Pons (tissue), 1 donor: ENCODE results near the gene ZFPM1.
"Not testable (repeated sequence)": the region's sequence is repeated elsewhere in the genome, so short reads cannot be mapped to it uniquely, and the experiment has no call there.

ENCODE experiments used
- DNase-seq: peaks from one replicate; pipeline ENCODE4 v3.0.0-alpha.2; 2016; ENCODE audit warnings: low spot score

Gene ZFPM1

GRCh38 chr16:88464447-88465318 is 11.6 kb downstream of the ZFPM1 start:
- DNase-seq = no peak

- DNase-seq = no peak
Measured at GRCh38 chr16:88465387-88465983, 12.4 kb downstream of the ZFPM1 start.

- no peak for DNase-seq
Measured at GRCh38 chr16:88466175-88466862, 13.2 kb downstream of the ZFPM1 start.

GRCh38 chr16:88466949-88467348 is 13.9 kb downstream of the ZFPM1 start:
- no peak for DNase-seq

GRCh38 chr16:88467541-88467944 is 14.5 kb downstream of the ZFPM1 start:
- DNase-seq = no peak

- DNase-seq = no peak
Measured at GRCh38 chr16:88468275-88469129, 15.4 kb downstream of the ZFPM1 start.

- DNase-seq = no peak
Measured at GRCh38 chr16:88469615-88470395, 16.7 kb downstream of the ZFPM1 start.

GRCh38 chr16:88470396-88470680 is 17.3 kb downstream of the ZFPM1 start:
- not testable (repeated sequence) for DNase-seq

GRCh38 chr16:88470696-88471095 is 17.6 kb downstream of the ZFPM1 start:
- not testable (repeated sequence) for DNase-seq

GRCh38 chr16:88471115-88471514 is 18.0 kb downstream of the ZFPM1 start:
- no peak for DNase-seq

GRCh38 chr16:88471575-88471974 is 18.5 kb downstream of the ZFPM1 start:
- no peak for DNase-seq

- DNase-seq = no peak
Measured at GRCh38 chr16:88472069-88472468, 19.0 kb downstream of the ZFPM1 start.

GRCh38 chr16:88472637-88473205 is 19.6 kb downstream of the ZFPM1 start:
- DNase-seq = no peak

GRCh38 chr16:88473666-88474534 is 20.8 kb downstream of the ZFPM1 start:
- no peak for DNase-seq

- DNase-seq = no peak
Measured at GRCh38 chr16:88475037-88475436, 22.0 kb downstream of the ZFPM1 start.

GRCh38 chr16:88476203-88476602 is 23.1 kb downstream of the ZFPM1 start:
- no peak for DNase-seq

GRCh38 chr16:88476817-88477397 is 23.8 kb downstream of the ZFPM1 start:
- DNase-seq = no peak

- no peak for DNase-seq
Measured at GRCh38 chr16:88477631-88478519, 24.8 kb downstream of the ZFPM1 start.
